ENCODE data around the gene HPCA. TPM values are rescaled to one million over a fixed set of nuclear protein-coding genes. Genes with fewer than 3 reads are reported as not detected.
A peak's percentile ranks its signal among the peaks of the same experiment; 100 is the strongest.

The HPCA gene
- total and polyA plus RNA-seq, 2 of the 8 experiments (the other 6 are each of a cell fraction or from before 2014, with no cell fraction given): 0.70 to 1.4 TPM

DNA sequence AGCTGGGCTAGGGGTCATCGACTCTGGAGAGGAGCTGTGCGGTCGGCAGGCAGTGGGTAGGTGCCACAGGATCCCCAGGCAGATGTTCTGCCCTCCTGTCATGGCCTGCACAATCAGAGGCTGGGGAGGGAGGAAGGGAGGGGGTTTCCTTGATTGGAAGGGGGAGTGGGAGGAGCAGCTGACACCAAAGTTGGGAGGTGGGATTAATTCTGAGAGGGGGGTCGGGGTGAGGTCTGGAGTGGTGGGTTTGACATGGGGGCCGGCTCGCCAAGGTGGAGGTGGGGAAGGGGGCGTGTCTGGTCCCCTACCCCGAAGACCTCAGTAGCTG is 651 bp upstream of the HPCA start:
- Histone ChIP-seq H3K79me2 (ENCODE audit: control insufficient read depth in 1 of 2, insufficient read depth in 2 of 2, low read length in 2 of 2) (no peaks in the 10 kb centered on the region), H2BK20ac (ENCODE audit: low read length) (no peak overlapping the region), H3K9me3 (ENCODE audit: insufficient read depth in 2 of 2, low read depth in 1 of 2, low read length in 1 of 2) (no peaks in the 10 kb centered on the region), H4K5ac (ENCODE audit: insufficient read length, low read depth, low read length) (no peak overlapping the region), H2BK12ac (ENCODE audit: low read depth, low read length) (no peak overlapping the region), H2BK5ac (ENCODE audit: low read depth, low read length) (no peak overlapping the region), H3K27me3 (replicated peaks in 1 of 4; ENCODE audit: control insufficient read depth in 3 of 4, extremely low read depth in 1 of 4, insufficient read depth in 3 of 4, low read length in 3 of 4) (peaks cover 3 to 36% (median 17%) of the 10 kb centered on the region in 4 experiments; a peak in 6 of 7 replicates), H3K23ac (ENCODE audit: insufficient read length) (no peak overlapping the region), H3K4me1 (replicated peaks in 1 of 4; ENCODE audit: control insufficient read depth in 3 of 4, insufficient read depth in 4 of 4, low read length in 3 of 4) (peaks cover 0 to 14% (median 5%) of the 10 kb centered on the region in 4 experiments; a peak in 4 of 7 replicates), H3K9ac (replicated peaks in 1 of 4; ENCODE audit: extremely low read depth in 1 of 4, low read depth in 3 of 4, low read length in 3 of 4) (no peak overlapping the region), H2AK5ac (ENCODE audit: low read depth, low read length) (no peak overlapping the region), H2AFZ (ENCODE audit: low read length) (no peak overlapping the region), H3K4me3 (ENCODE audit: extremely low read depth in 1 of 4, insufficient read depth in 2 of 4, low read depth in 3 of 4, low read length in 4 of 4) (peak overlapping the region in 2 of 4 experiments; percentile 10 to 53; a peak in 3 of 8 replicates), H4K20me1 (replicated peaks in 1 of 2; ENCODE audit: control insufficient read depth in 1 of 2, insufficient read depth in 2 of 2, low read length in 2 of 2) (peaks cover 0 to 15% of the 10 kb centered on the region in 2 experiments), H3K18ac (ENCODE audit: extremely low read depth, low read length) (no peak overlapping the region), H4K8ac (ENCODE audit: extremely low read depth, insufficient read depth, low read length) (0 out of 2 replicates have a peak overlapping the region, but pooled peaks have one; percentile 22), H3K36me3 (ENCODE audit: control insufficient read depth in 2 of 4, insufficient read depth in 4 of 4, low read length in 3 of 4) (no peaks in the 10 kb centered on the region), H3K23me2 (ENCODE audit: low read depth, low read length) (peaks cover 5% of the 10 kb centered on the region; the same call in 1 of the 2 replicates), H2BK120ac (replicated peaks; ENCODE audit: low read depth, low read length) (no peak overlapping the region), H3K27ac (ENCODE audit: low read depth, low read length) (no peak overlapping the region), H2BK15ac (ENCODE audit: low read length) (no peak overlapping the region), H3K4me2 (ENCODE audit: insufficient read depth in 1 of 2, low read depth in 2 of 2, low read length in 2 of 2) (peak overlapping the region; percentile 57 to 67), H3K79me1 (ENCODE audit: low read depth, low read length) (no peaks in the 10 kb centered on the region), H3K56ac (replicated peaks; ENCODE audit: insufficient read length, low read depth, low read length) (no peak overlapping the region), H4K91ac (replicated peaks; ENCODE audit: insufficient read length, low read length) (no peak overlapping the region), H3K4ac (replicated peaks; ENCODE audit: insufficient read length, low read depth, low read length) (no peak overlapping the region), H3K14ac (ENCODE audit: insufficient read length) (no peak overlapping the region)
- POLR2A ChIA-PET (ENCODE audit: partially characterized antibody): interaction anchor here (1.0 to 1.8 kb wide), 4 partner anchors 10 to 79 kb away, joined by 3 to 5 read pairs (median 4); partner anchors contain the start of gene RNF19B
- CTCF ChIA-PET (ENCODE audit: partially characterized antibody): interaction anchor here (1.8 to 19.0 kb wide), 4 partner anchors 7 to 62 kb away, joined by 4 to 382 read pairs (median 194); partner anchors contain the start of genes FNDC5, HPCA and TMEM54
- DNase-seq (ENCODE audit: low read depth in 1 of 2, low spot score in 2 of 2): no peak
- TF ChIP-seq SP1 (IDR thresholded peaks at IDR 0.05; ENCODE audit: low read depth, low read length) (no peak), SRF (IDR thresholded peaks at IDR 0.05; ENCODE audit: low read depth, low read length) (no peak), CHD2 (IDR thresholded peaks at IDR 0.05; ENCODE audit: low read length) (no peak), YY1 (IDR thresholded peaks at IDR 0.05; ENCODE audit: low read depth, low read length) (no peak)
- WGBS, 2 experiments (ENCODE audit: extremely low coverage in 1 of 2, insufficient coverage in 1 of 2, insufficient read length in 1 of 2, insufficient replicate concordance in 2 of 2, low coverage in 1 of 2, low lambda C conversion rate in 2 of 2, missing lambda C conversion rate in 1 of 2): 44% methylated on average over 8 of the region's 8 CpGs; no CpG with 5 or more reads in 1 of the 2 experiments
- FAIRE-seq: no peak
